Measurements from ENCODE around the gene RASSF8. TPM values are rescaled to one million over a fixed set of nuclear protein-coding genes. Genes with fewer than 3 reads are reported as not detected.

The RASSF8 gene
- total RNA-seq, 1 donor from 2014 or later = 60.6 TPM

GRCh38 chr12:25962932-25963525, 4.5 kb downstream of the RASSF8 start:
- TF ChIP-seq, protein P1, sequence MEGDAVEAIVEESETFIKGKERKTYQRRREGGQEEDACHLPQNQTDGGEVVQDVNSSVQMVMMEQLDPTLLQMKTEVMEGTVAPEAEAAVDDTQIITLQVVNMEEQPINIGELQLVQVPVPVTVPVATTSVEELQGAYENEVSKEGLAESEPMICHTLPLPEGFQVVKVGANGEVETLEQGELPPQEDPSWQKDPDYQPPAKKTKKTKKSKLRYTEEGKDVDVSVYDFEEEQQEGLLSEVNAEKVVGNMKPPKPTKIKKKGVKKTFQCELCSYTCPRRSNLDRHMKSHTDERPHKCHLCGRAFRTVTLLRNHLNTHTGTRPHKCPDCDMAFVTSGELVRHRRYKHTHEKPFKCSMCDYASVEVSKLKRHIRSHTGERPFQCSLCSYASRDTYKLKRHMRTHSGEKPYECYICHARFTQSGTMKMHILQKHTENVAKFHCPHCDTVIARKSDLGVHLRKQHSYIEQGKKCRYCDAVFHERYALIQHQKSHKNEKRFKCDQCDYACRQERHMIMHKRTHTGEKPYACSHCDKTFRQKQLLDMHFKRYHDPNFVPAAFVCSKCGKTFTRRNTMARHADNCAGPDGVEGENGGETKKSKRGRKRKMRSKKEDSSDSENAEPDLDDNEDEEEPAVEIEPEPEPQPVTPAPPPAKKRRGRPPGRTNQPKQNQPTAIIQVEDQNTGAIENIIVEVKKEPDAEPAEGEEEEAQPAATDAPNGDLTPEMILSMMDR (IDR thresholded peaks at IDR 0.05; ENCODE audit: unreplicated experiment) = no peak
- no peak for DNase-seq (ENCODE audit: low spot score in 2 of 2, unreplicated experiment in 2 of 2)
- no peak overlapping the region for H3K4me3 Mint-ChIP-seq
- H3K9me3 Mint-ChIP-seq = no peaks in the 10 kb centered on the region
- H3K4me1 Mint-ChIP-seq = peaks cover 33% of the 10 kb centered on the region
- no peak overlapping the region for H3K27ac Mint-ChIP-seq
- H3K36me3 Mint-ChIP-seq = peaks cover 4% of the 10 kb centered on the region
- H3K27me3 Mint-ChIP-seq (ENCODE audit: low read depth) = no peaks in the 10 kb centered on the region

GRCh38 chr12:25965682-25966081, 7.2 kb downstream of the RASSF8 start:
- TF ChIP-seq, protein P1 (IDR thresholded peaks at IDR 0.05; ENCODE audit: unreplicated experiment) = no peak
- no peak overlapping the region for H3K4me3 Mint-ChIP-seq
- H3K27me3 Mint-ChIP-seq (ENCODE audit: low read depth) = no peaks in the 10 kb centered on the region
- no peak overlapping the region for H3K27ac Mint-ChIP-seq
- H3K4me1 Mint-ChIP-seq = peaks cover 40% of the 10 kb centered on the region
- no peak for DNase-seq (ENCODE audit: low spot score in 2 of 2, unreplicated experiment in 2 of 2)
- H3K36me3 Mint-ChIP-seq = peaks cover 4% of the 10 kb centered on the region
- H3K9me3 Mint-ChIP-seq = no peaks in the 10 kb centered on the region

DNA sequence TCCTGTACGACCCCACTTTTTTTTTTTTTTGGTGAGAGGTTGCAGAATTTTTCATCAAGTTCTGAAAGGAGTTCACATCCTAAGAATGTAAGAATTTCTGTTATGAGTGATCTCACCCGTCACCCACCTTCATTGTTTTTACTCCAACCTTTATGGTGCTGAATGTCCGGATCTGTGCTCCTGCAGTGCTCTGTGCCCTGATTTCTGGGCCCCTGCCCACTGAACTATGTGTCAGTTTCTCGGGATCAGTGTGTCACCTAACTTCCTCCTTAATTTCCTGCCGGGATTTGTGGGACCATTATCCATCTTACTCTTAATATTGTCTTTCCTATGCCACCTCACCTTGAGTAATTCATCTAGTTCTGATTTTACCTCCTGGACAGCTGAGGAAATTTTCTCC, 11.6 kb downstream of the RASSF8 start:
- no peak for DNase-seq (ENCODE audit: low spot score in 2 of 2, unreplicated experiment in 2 of 2)
- TF ChIP-seq, protein P1 (IDR thresholded peaks at IDR 0.05; ENCODE audit: unreplicated experiment) = no peak

GRCh38 chr12:25970916-25971653, 12.6 kb downstream of the RASSF8 start:
- Mint-ChIP-seq H3K4me3 (no peak overlapping the region), H3K27me3 (ENCODE audit: low read depth) (no peaks in the 10 kb centered on the region), H3K36me3 (no peaks in the 10 kb centered on the region), H3K4me1 (peaks cover 45% of the 10 kb centered on the region), H3K9me3 (no peaks in the 10 kb centered on the region), H3K27ac (no peak overlapping the region)
- no peak for DNase-seq (ENCODE audit: low spot score in 2 of 2, unreplicated experiment in 2 of 2)
- TF ChIP-seq, protein P1 (IDR thresholded peaks at IDR 0.05; ENCODE audit: unreplicated experiment) = peak; percentile 33

More for the DNA sequence above, 11.6 kb downstream of the RASSF8 start:
- no peak overlapping the region for H3K4me3 Mint-ChIP-seq
- peaks cover 4% of the 10 kb centered on the region for H3K36me3 Mint-ChIP-seq
- no peaks in the 10 kb centered on the region for H3K9me3 Mint-ChIP-seq
- no peak overlapping the region for H3K27ac Mint-ChIP-seq
- H3K4me1 Mint-ChIP-seq = peaks cover 38% of the 10 kb centered on the region
- no peaks in the 10 kb centered on the region for H3K27me3 Mint-ChIP-seq (ENCODE audit: low read depth)

DNA sequence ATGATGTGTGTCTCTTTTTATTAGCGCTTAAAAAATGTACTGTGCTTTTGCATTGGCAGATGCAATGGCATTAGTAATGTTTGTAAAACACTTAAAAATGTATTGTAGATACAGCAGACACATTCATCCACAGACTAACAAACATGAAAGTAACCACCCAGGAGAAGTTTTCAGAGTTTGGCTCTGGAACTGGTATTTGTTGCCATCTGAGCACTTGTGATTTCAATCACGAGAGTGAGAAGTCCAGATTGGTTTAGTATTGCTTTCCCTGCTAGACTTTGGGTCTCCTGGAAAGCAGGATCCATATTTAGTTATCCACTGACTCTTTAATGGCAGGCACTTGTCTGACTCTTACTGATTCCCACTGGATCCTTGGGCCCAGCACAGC, 13.2 kb downstream of the RASSF8 start:
- Mint-ChIP-seq H3K27me3 (ENCODE audit: low read depth) (no peaks in the 10 kb centered on the region), H3K36me3 (no peaks in the 10 kb centered on the region), H3K27ac (no peak overlapping the region), H3K4me1 (peaks cover 45% of the 10 kb centered on the region), H3K4me3 (no peak overlapping the region), H3K9me3 (no peaks in the 10 kb centered on the region)
- no peak for DNase-seq (ENCODE audit: low spot score in 2 of 2, unreplicated experiment in 2 of 2)
- TF ChIP-seq, protein P1 (IDR thresholded peaks at IDR 0.05; ENCODE audit: unreplicated experiment) = peak; percentile 10

Data from mesothelial cell of epicardium (in vitro differentiated cells).